ENCODE data around the gene PXDN.

DNA sequence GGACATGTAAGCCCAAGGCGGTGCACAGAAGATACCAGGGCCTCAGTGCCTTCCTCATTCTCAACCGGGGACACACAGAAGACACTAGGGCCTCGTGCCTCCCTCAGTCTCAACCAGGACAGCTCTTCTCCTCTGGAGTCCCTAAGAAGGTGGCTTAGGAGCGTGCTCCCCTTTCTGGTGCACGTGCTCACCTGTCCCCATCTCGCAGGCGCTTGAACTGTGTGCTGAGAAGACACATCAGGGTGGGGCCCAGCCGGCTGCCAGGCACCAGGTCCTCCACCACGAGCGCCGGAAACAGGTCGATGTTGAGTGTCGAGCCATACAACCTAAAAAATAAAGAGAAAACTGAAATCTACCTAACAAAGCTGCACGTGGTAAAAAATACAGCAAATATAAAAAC lies 99.9 kb downstream of the PXDN start:
- TF ChIP-seq, protein P1, sequence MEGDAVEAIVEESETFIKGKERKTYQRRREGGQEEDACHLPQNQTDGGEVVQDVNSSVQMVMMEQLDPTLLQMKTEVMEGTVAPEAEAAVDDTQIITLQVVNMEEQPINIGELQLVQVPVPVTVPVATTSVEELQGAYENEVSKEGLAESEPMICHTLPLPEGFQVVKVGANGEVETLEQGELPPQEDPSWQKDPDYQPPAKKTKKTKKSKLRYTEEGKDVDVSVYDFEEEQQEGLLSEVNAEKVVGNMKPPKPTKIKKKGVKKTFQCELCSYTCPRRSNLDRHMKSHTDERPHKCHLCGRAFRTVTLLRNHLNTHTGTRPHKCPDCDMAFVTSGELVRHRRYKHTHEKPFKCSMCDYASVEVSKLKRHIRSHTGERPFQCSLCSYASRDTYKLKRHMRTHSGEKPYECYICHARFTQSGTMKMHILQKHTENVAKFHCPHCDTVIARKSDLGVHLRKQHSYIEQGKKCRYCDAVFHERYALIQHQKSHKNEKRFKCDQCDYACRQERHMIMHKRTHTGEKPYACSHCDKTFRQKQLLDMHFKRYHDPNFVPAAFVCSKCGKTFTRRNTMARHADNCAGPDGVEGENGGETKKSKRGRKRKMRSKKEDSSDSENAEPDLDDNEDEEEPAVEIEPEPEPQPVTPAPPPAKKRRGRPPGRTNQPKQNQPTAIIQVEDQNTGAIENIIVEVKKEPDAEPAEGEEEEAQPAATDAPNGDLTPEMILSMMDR (IDR thresholded peaks at IDR 0.05) = no peak
- no peak for TF ChIP-seq POLR2A (IDR thresholded peaks at IDR 0.05)

Measured in esophagus squamous epithelium (tissue), 4 donors.